ENCODE results near the gene VPS13D.

Gene VPS13D

DNA sequence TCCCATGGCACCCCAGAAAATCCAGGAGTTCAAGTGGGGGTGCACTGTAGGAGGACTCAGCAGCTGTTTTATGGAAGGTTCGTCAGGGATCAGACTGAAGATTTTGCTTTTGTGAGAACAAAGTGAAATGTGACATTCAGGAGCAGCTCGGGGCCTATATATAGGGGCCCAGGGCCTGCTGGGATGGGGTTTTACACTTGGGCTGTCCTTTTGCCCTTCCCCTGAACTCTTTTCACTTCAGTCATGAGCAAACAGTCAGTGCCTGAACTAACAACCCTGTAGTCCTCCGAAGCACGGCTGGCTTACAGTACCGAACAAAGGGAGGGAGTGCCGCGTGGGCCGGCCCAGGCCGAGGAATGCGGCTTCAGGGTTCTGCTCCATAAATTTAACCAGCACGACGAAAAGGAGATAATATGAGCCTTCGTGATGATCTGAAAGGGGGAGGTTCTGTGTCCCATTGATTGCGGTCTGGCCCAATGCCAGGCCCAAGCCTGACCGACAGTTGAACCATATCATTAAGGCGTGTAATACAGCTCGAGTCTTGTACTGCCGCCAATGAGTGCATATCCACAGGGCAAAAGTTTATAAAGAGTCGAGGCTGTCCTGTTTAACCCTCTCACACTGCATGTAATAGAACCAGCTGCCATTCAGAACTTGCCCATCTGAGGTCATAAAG, 248.2 kb downstream of the VPS13D start:
- no peak for DNase-seq

DNA sequence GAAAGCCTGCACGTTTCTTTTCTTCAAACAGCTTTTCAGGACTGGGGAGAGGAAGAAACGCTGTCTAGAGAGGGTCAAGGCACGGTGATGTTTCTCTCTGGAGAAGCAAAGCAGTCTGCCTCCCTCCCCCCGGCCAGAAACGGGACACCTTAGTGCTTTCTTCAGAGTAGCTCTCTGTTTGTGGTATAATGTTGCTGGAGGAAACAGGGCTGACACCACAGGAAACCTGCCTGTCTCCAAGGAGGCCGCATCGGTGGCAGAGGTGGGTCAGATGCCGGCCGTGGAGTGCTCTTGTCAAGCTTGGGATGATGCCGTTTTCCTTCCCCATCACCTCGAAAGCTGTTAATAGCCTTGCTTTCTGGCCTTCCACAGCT, 248.8 kb downstream of the VPS13D start:
- DNase-seq = no peak

DNA sequence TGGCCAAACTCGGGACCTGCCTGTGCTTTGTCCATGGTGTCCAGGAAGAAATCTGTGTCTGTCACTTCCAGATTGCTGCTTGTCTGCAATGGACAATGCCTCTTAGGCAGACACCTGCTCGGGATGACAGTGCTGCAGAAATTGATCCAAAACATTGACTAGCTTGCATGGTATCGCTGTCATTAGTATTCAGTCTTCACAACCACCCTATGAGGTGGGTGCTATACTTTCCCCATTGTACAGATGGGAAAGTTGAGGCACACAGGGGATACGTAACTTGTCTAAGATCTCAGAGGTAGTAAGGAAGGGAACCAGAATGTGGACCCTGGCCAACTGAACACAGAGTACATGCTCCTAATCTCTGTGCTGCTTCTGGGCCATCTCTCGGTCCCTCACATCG, 249.5 kb downstream of the VPS13D start:
- DNase-seq = no peak

DNA sequence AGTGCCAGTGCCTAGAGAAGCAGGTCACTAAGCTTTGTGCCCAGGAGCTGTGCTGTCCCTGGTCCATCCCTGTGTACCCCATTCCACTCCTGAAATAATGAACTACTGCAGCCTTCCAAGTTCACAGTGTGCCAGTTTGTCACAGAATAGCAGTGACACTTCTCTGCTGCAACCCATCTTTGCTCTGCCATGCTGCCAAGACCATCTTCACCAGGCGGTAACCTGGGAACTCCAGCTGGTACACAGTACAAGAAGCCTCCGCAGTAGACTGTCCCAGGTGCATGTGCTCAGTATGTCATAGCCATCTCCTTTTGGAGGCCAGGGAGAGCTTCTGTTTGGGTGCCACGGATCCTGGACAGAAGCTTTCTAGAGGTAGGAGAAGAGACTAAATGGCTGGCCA, 250.2 kb downstream of the VPS13D start:
- no peak for DNase-seq

DNA sequence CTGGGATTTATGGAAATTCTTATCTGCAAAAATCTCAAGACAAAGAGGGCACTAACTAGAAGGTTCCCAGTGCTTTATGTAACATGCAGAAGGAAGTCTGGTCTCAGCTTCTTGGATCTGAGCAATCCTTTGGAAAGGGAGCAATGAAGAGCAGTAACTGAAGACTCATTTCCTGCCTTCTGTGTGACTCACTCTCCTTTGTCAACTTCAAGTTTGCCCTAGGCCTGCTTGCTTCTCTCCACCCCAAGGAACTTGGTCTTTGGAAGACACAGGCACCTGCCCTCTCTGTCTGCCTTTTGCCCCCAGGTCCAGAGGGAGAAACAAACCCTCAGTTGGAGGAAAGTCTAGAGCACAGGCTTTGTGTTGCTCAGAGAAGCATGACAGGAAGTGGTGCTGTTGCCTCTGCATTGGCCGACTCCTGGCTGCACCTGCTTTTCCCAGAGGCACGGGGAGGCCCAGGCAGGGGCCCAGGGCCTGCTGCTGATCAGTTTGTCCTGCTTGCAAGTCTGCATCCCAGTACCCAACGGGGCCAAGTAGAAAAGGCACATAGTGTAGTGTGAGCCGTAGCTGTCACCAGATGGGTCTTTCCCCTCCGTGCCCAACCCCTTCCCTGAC, 251.0 kb downstream of the VPS13D start:
- no peak for DNase-seq

DNA sequence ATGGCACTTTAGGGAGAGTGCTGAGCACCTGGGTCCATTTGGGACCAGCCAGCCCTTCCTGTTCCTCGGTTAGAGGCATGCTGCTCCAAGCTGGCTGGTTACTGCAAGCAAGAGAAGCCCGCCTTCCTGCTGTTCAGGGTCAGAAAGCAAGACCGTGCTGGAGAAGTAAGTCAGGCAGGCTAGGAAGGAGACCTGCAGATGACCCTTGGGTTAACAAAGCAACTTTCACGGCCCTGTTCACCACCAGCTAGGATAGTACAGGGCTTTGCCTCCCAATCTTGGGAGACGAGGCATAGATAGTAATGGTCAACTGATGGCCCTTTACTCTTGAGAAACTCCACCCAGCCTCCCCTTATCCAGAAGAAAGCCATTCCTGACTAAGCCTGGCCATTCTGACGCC, 252.1 kb downstream of the VPS13D start:
- DNase-seq = no peak

DNA sequence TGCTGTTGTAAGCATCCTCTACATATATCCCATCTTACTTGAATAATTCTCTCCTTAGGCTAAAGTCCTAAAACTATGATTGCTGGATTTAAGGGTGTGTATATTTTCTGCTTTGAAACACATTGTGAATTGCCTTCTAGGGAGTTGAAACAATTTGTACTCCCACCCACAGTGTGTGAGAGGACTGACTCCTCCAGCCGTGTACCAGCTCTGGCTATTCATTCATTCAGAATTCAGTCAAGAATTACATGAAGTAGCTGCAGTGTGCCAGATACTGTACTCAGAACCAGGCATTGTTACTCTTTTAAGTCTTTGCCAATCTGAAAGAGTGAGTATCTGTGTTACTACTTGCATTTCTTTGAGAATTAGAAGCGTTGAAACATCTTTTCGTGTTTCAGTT, 253.2 kb downstream of the VPS13D start:
- no peak for DNase-seq

DNA sequence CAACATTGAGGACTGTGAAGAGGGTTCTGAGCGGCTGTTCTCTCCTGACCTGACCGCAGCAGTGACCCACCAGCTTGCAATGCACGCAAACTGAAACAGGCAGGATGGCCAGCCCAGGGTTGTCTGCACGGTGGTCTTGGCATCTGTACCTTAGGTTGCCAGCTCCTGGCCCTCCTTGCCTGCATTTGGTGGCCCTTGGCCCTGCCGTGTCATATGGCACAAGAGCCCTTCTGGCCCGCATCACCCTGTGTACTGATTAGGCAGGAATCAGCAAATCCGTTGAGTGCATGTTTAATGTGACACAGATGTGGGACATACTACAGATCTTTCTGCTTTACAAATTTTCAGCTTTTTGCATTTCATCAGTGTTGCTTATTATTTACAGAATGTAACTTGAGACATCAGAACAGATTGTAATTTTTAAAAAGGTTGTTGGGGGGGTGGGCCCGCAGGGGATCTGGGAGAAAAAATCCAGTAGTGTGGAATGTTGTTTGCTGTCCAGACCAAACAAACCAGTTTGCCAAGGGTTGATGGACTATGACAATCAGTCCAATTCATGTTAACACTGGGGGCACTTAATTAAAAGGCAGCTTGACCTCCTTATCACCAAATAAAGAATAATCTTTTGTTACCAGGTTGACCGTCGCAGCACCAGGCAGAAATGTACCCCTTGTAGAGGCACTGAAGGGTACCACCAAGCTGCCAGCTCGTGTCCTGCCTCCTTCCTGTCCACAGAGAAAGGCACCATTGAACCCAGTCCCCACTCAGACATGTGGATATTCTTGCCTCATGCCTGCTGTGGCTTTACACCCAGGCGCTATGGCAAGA, 255.6 kb downstream of the VPS13D start:
- no peak for DNase-seq

DNA sequence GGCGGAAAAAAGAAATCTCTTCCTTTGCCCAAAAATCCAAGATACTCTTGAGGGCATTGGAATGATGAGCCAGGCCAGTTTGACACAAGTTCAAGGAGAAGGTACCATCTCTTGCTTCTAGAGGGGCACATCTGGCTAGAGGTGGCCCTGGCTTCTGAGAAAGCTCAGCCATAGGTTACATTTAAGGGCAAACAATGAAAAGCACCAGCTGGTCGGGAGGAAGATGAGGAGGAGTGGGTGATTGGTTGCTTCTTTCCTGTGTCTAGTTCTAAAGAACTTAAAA, 256.2 kb downstream of the VPS13D start:
- DNase-seq = no peak

DNA sequence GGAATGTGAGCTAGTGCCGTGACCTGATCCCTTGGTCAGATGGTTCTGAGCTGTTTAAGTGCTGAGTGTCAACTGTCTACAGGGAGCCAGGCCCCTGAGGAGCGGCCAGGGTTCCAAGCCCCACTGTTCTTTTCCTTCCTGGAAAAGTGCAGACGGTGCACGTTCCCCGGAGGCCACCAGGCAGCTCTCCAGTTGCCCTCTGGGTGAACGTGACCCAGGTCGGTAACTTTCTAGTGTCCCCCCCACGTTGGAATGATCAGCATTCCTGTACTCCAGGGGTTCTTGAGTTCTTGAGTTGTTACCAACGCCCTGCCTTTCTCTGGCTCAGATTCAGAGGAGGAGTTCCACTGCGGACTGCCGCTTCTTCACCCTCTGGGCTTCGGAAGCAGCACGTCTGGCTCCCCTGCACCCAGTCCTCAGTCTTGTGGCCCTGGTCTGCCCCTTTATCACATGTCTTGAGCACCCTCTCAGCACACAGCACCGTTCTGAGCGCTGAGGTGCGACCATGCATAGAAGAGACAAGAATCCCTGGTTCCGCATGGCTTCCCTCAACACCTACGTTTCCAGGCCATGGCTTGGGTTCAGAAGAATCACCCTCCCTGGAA, 256.7 kb downstream of the VPS13D start:
- DNase-seq = no peak

DNA sequence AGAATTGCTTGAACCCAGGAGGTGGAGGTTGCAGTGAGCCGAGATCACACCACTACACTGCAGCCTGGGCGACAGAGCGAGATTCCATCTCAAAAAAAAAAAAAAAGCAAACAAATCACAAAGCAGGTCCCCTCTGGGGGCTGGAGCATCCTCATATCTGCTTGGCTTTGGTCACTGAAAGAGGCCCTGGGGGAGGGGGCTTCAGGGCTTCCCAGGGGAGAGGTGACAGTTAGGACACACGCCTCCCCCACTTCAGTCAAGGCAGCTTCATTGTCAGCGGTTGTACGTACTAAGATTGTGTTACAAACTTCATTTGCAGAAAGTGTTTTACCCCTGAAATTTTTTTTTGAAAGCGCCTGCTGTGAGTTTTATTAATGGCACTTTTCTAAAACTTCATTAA, 257.7 kb downstream of the VPS13D start:
- DNase-seq = no peak

DNA sequence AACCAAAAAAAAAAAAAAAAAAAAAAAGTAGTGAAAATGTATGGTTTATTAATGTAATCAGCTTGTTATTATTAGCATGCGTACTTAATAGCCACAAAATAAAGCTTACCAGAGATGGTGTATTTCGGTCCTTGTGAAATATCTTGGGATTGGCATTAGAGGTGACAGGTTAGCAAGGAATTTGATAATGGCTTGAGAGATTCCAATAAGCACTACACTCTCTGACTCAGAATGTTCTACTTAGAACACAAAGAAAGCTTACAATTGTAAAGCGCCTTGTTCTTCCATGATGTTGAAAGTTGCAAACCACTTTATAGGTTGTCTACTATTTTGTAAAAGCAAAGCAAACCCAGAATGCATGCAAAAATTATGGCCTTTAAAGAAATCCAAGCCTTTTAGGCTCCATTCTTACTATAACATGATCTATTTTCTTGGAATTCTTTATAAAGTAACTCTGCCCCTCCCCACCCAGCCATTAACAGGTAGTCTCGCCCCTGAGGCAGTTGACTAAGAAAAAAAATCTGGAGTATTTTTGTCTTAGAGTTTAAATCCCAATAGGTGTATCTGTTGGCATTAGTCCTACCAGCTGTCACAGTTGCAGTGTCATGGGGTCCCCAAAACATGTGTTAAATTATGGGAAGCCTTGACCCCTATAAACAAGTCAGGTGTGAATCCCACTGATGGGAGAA, 259.0 kb downstream of the VPS13D start:
- DNase-seq = no peak

DNA sequence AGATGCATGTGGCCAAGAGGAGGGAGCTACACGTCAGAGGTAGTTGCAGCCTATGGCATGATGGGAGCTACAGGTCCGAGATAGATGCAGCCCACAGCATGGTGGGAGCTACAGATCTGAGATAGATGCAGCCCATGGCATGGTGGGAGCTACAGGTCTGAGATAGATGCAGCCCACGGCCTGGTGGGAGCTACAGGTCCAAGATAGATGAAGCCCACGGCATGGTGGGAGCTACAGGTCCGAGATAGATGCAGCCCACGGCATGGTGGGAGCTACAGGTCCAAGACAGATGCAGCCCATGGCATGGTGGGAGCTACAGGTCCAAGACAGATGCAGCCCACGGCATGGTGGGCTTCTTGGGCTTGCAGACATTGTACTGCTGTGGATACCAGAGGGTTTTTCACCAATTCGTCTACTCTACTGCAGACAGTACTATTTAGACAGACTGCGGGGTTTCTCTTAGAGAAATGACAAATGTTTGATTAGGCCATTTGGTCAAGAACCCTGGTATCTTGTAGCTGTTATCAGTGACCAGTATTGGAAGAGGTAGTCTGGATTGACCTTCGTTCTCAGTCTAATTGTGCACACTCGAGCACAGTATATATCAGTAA, 260.8 kb downstream of the VPS13D start:
- no peak for DNase-seq

DNA sequence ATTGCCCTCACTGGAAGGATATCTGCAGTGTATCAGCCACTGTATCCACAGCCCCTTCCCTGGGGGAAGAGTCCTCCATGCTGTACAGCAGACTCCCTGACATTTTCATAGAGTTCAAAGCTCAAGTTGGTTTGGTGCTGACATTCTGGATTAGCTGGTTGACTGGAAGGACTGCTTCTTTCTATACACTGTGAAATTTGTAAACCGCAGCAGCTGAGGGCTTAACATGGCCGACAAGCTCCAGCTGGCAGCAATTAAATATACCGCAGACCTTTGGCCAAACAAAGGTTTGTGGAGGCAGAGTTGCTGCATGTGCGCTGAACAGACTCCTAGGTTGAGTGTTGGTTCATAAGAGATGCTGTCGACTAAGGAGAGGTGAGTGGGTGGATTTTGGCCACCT, 261.8 kb downstream of the VPS13D start:
- no peak for DNase-seq

DNA sequence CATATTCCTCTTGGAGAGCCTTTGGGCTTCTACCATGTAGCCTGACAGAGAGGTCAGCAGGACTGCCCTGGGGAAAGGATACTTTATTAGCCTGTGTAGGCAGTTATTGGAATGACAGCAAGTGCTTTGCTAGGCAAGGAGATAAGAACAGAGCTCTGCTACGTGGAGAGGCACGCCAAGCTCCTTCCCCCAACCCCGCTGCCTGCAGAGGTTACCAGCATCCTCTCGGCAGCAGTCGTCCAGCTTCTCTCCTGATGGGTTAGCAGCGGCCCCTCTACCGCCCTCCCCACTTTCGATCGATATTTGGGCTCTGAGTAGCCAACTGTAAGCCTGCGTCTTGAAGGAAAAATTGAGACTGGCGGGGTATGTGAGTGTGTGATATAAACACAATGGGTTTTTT, 265.9 kb downstream of the VPS13D start:
- DNase-seq = no peak

DNA sequence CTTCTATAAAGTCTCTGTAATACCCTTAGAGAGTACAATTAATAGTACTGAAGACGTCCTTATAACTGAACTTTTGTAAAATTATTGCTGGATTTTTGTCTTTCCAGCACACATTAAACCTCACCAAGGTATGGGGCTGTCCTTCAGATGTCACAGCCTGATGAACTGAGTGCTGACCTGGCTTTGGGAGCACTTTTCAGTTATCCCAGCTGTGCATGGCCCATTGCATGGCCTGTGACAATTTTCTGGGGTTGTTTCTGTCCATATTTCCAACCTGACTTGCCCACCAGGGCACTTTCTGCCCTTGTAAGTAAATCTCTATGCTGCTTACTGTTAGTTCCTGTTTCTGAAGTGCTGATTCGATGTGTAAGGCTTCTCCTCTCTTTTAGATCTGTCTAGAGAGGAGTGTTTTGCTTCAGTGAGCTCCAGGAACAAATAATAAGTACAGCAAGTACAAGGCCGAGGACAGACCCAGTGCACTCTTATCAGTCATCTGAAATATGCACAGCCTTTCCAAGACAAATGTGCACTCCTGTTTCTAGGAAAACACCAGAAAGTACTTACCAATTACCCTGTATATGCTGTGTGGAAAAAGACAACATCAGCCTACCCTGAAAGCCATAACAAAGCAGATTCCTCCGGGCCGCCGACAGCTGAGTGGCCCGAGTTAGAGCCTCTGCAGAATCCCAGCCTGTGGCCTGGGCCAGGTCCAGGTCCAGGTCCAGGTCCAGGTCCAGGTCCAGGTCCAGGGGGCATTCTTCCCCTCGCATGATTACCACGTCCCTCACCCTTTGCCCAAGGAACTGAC, 266.5 kb downstream of the VPS13D start:
- no peak for DNase-seq

DNA sequence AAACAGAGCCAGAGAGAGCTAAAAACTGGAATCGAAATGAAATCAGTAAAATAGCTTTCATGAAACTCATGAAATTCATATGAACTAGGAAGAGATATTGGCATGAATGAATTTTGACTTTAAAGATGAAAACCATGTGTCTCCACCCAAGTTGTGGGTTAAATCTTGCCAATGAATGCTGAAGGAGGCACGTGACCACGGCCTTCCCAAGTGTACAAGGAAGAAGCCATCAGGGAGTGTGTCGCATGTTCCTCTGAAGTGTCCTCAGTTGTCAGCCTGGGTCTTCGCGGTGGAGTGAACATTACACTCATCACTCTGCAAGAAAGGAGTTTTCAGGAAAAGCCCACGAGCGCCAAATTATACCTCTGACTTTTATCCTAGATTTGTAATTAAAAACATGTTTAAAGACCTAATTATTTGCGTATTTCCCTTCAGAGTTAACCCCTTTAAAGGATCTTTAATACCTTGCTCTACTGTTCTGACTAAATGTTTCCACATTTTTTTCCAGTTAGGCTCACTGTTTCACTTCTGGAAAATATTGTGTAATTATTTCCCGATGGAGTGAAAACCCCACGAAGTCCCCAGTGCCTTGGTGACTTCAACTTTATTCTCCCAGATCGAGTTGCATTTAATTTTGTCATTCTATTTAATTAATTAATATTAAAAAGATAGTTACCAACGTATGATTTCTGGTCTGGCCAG, 269.9 kb downstream of the VPS13D start:
- no peak for DNase-seq

DNA sequence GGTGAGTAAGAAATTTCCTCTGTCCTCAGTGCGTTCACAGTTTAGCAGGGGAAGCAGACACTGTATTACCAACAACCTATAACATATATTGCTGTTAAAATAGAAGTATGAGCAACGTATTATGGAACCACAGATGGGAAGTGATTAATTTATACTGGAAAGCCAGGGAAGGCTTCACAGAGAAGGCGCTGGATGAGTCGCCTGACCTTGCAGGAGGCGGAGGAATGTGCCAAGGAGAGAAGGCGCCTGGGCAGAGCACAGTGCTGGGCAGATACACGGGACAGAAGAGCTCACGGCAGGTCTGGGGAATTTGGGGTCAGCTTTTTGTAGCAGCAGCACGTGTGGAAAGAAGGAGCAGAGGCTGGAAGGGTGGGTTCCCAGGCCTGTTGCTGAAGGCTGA, 271.8 kb downstream of the VPS13D start:
- no peak for DNase-seq

DNA sequence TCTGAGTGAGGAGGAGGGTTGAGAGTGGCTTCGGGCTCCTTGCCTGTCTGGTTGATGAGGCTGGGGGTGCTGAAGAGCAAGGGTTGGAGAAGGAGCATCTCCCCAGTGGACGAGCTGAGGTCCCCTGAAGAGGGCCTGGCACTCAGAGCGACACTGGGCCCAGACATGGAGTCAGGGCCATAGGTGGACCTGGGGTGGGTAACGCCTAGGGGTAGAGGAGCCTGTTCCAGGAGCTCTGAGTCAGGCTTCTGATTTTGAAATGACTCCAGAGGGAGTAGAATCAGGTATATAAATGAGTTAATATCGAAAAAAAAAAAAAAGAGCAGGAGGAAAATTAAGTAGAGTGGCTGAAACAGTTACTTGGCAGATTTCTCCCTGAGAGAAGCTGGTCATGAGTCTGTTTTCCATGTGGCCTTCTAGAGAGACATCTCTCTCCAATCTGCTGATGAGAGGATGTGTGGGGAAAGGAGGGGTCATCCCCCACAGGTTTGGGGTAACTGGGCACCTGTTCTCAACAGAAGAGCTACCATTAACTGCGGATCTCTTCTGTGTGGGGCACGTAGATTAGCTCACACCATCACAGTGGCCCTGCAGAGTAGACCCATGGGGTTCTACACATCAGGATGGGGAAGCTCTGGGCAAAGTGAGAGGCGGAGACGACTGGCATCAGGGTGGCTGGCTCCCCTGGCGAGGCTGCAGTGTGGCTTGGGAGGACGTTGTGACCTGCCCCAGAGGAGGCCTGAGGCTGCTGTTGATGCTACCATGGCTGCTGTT, 272.7 kb downstream of the VPS13D start:
- no peak for DNase-seq

DNA sequence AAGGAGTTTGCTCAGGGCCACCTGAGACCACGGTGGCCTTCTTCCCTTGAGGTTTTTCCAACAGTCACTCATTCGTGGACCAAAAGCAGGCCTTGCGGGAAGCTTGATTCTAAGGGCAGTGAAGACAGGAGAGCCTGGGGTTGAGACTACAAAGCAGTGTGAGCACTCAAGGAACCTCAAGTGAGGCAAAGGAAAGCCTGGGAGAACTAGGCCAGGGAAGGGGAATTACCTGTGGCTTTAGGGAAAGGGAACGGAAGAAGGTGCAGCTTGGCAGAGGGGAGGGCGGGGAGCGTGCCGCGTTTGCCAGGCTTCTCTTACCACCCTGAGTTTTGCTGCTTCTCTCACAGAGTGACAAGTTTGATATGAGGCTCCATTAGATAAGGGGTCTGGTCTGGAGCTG, 273.9 kb downstream of the VPS13D start:
- DNase-seq = no peak

DNA sequence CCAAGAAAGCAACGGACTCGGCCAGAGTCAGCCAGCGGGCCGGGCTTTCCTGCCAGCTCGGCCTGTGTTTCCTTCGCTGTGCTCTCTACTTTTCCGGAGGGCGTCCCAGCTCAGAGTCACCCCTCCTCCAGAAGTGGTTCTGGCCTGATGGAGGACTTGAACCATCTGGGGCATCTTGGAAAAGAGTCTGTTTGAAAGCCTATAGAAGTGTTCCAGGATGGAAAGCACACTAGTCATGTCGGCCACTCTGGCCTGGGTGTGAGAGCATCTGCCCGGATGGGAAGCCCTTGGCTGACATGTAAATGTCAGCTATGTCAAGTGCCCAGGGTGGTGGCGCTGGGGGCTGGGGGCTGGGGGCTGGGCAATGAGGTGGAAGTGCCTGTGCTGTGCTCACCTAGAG, 274.8 kb downstream of the VPS13D start:
- DNase-seq = no peak

Measured in SIG-M5 (cell line).